C4-2B (cell line): Measurements from ENCODE around the gene CHST13.

ENCODE experiments used
- H3K27ac ChIP-seq: fragments of 450-650 bp; 2 replicates; pipeline ENCODE4 v1.5.1; 2017
- CTCF ChIP-seq: fragments of 450-650 bp; conservative IDR thresholded peaks from 2 replicates; pipeline ENCODE4 v1.5.1; 2017; ENCODE audit warnings: mild to moderate bottlenecking
- ZFX ChIP-seq: fragments of 450-650 bp; IDR thresholded peaks from 2 replicates; pipeline ENCODE4 v1.6.1; 2017

CHST13 gene

DNA sequence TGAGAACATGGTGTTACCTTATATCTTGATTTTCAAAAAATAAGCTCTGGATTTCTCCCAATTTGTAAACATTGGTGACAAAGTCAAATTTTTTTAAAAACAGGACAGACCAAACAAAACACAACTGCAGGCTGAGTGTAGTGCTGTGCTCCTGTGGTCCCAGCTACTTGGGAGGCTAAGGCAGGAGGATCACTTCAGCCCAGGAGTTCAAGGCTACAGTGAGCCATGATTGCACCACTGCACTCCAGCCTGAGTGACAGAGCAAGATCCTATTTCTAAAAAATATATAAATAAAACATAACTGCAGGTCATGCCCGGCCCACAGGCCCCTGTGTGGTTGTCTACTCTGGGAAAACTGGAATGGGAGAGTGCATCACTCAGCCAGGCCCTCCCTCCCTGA is 44.3 kb upstream of the CHST13 start:
- no peak overlapping the region for H3K27ac ChIP-seq
- TF ChIP-seq CTCF, result no peak
- no peak for TF ChIP-seq ZFX

- TF ChIP-seq CTCF (no peak), ZFX (no peak)
- no peak overlapping the region for H3K27ac ChIP-seq
These were observed 43.7 kb upstream of the CHST13 start for GRCh38 chr3:126480206-126480605.

DNA sequence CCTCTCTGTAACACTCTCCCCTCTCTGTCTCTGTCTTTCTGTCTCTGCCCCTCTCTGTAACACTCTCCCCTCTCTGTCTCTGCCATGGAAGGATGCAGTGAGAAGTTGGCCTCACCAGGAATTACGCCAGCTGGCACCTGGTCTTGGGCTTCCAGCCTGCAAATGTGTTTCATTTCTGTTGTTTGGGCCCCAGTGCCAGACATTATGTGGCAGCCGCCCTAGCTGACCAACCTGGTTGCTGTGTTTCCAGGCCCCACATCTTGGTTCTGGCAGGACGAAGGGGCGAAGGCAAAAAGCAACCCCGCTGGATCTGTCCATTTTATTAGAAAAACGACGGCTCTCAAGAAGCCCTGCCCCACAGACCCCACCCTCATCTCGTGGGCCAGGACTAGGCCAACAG is 43.1 kb upstream of the CHST13 start:
- no peak for TF ChIP-seq ZFX
- no peak for TF ChIP-seq CTCF
- no peak overlapping the region for H3K27ac ChIP-seq

DNA sequence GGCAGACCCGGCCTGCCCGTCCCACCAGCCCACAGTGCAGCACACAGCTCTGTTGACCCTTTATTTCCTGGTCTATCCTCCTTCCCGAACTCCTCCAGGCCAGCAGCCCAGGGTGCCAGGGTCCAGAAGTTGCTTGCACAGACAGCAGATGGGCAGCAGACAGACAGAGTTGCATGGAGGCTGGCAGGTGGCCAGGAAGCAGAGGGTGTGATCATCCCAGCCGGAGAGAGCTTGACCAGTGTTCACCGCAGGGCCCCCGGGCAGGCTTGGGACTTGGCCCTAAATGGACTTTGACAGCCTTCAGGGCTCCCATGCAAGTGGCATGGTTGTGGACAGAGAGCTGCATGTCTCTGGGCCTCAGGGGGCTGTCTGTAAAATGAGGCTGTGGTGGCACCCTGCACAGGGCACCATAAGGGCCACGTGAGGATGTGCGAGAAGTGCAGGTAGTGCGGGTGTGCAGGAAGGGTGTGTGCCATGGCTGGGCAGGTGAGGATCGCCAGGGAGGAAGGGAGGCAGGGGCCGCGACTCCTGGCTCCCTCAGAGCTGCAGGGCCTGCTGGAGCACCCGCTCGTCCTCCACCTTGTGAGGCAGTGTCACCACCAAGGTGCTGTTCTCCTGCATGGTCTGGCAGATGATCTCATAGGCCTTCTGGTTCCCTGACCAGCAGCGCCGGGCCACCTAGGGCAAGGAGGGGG is 42.0 kb upstream of the CHST13 start:
- H3K27ac ChIP-seq, result no peak overlapping the region
- TF ChIP-seq ZFX, result no peak
- TF ChIP-seq CTCF, result no peak

- TF ChIP-seq CTCF, result no peak
- TF ChIP-seq ZFX, result no peak
These were observed 41.3 kb upstream of the CHST13 start for GRCh38 chr3:126482503-126483255.

GRCh38 chr3:126483321-126483761 is 40.6 kb upstream of the CHST13 start:
- no peak for TF ChIP-seq ZFX
- TF ChIP-seq CTCF, result no peak
- H3K27ac ChIP-seq, result no peak overlapping the region

More at GRCh38 chr3:126482503-126483255, 41.3 kb upstream of the CHST13 start:
- no peak overlapping the region for H3K27ac ChIP-seq

DNA sequence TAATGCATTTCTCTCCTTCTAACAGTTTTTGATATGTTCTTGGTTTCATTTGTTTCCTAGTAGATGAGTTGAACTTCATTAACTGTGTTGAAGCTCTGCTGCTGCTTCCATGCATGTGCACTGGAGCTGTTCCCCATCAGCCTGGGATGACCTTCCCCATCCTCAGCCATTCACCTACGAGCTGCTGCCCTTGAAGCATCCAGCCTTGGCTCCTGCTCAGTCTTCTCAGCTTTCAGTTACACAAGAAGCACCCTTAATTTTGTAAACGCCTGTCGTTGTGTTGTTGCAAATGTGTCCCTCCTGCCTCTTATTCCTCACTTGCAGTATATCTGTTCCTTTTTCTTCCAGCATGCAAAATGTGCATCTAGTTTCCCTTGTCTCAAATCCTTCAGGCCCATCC is 39.8 kb upstream of the CHST13 start:
- no peak overlapping the region for H3K27ac ChIP-seq
- TF ChIP-seq CTCF (no peak), ZFX (no peak)
